ENCODE results near the gene TRIM71.

TRIM71 gene

DNA sequence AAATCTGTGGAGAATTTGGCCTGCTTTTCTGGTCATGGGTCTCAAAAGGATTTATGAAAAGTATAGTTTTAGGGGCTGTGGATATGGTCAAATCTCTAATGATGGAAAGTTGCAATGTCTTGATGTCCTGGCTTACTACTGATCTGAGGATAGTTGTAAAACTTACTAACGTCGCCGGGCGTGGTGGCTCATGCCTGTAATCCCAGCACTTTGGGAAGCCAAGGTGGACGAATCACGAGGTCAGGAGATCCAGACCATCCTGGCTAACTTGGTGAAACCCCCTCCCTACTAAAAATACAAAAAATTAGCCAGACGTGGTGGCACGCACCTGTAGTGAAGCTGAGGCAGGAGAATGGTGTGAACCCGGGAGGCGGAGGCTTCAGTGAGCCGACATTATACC lies 19.6 kb downstream of the TRIM71 start:
- no peaks in the 10 kb centered on the region for H3K9me3 ChIP-seq (ENCODE audit: control insufficient read depth, insufficient read depth, low read length)
- H3K79me2 ChIP-seq (ENCODE audit: control insufficient read depth, low read length): no peaks in the 10 kb centered on the region
- H4K20me1 ChIP-seq (ENCODE audit: control insufficient read depth, insufficient read depth, low read depth, low read length): no peaks in the 10 kb centered on the region
- H3K4me3 ChIP-seq (ENCODE audit: low read length): no peak overlapping the region
- H3K4me1 ChIP-seq (ENCODE audit: control insufficient read depth, low read length): no peaks in the 10 kb centered on the region; the same call in 1 of the 2 replicates
- H3K36me3 ChIP-seq (ENCODE audit: control insufficient read depth, low read length): no peaks in the 10 kb centered on the region
- H3K27ac ChIP-seq (ENCODE audit: low read depth, low read length): no peak overlapping the region
- H3K27me3 ChIP-seq (ENCODE audit: control insufficient read depth, low read length): peaks cover 3% of the 10 kb centered on the region; the same call in 1 of the 2 replicates
- no peaks in the 10 kb centered on the region for H3F3A ChIP-seq (ENCODE audit: control insufficient read depth, insufficient read depth)
- H3K9me2 ChIP-seq (replicated peaks; ENCODE audit: control insufficient read depth, low read length): no peaks in the 10 kb centered on the region
- H3K4me2 ChIP-seq (ENCODE audit: low read length): no peak overlapping the region
- no peak for TF ChIP-seq EZH2phosphoT487 (IDR thresholded peaks at IDR 0.05; ENCODE audit: borderline replicate concordance, low read length)
- no peak for TF ChIP-seq CTCF (IDR thresholded peaks at IDR 0.05; ENCODE audit: low read depth, low read length, poor library complexity, severe bottlenecking)

- H3K27ac ChIP-seq (ENCODE audit: low read depth, low read length): no peak overlapping the region
- no peaks in the 10 kb centered on the region for H3K9me2 ChIP-seq (replicated peaks; ENCODE audit: control insufficient read depth, low read length)
- H3F3A ChIP-seq (ENCODE audit: control insufficient read depth, insufficient read depth): no peaks in the 10 kb centered on the region
- H3K4me3 ChIP-seq (ENCODE audit: low read length): no peak overlapping the region
- H3K36me3 ChIP-seq (ENCODE audit: control insufficient read depth, low read length): no peaks in the 10 kb centered on the region
- no peaks in the 10 kb centered on the region for H4K20me1 ChIP-seq (ENCODE audit: control insufficient read depth, insufficient read depth, low read depth, low read length)
- H3K4me1 ChIP-seq (ENCODE audit: control insufficient read depth, low read length): peaks cover 4% of the 10 kb centered on the region
- no peaks in the 10 kb centered on the region for H3K9me3 ChIP-seq (ENCODE audit: control insufficient read depth, insufficient read depth, low read length)
- no peak overlapping the region for H3K4me2 ChIP-seq (ENCODE audit: low read length)
- peaks cover 3% of the 10 kb centered on the region; the same call in 1 of the 2 replicates for H3K27me3 ChIP-seq (ENCODE audit: control insufficient read depth, low read length)
- TF ChIP-seq CTCF (IDR thresholded peaks at IDR 0.05; ENCODE audit: low read depth, low read length, poor library complexity, severe bottlenecking) (no peak), EZH2phosphoT487 (IDR thresholded peaks at IDR 0.05; ENCODE audit: borderline replicate concordance, low read length) (no peak)
- no peaks in the 10 kb centered on the region for H3K79me2 ChIP-seq (ENCODE audit: control insufficient read depth, low read length)
Measured at GRCh38 chr3:32837789-32838188, 20.0 kb downstream of the TRIM71 start.

GRCh38 chr3:32839714-32840085 lies 21.9 kb downstream of the TRIM71 start:
- H3K4me2 ChIP-seq (ENCODE audit: low read length): no peak overlapping the region
- H3K27ac ChIP-seq (ENCODE audit: low read depth, low read length): no peak overlapping the region

More at GRCh38 chr3:32839714-32840085, 21.9 kb downstream of the TRIM71 start:
- Histone ChIP-seq H3K9me2 (replicated peaks; ENCODE audit: control insufficient read depth, low read length) (no peaks in the 10 kb centered on the region), H3F3A (ENCODE audit: control insufficient read depth, insufficient read depth) (no peaks in the 10 kb centered on the region), H3K36me3 (ENCODE audit: control insufficient read depth, low read length) (no peaks in the 10 kb centered on the region), H3K79me2 (ENCODE audit: control insufficient read depth, low read length) (no peaks in the 10 kb centered on the region), H3K27me3 (ENCODE audit: control insufficient read depth, low read length) (peaks cover 3% of the 10 kb centered on the region; the same call in 1 of the 2 replicates), H3K9me3 (ENCODE audit: control insufficient read depth, insufficient read depth, low read length) (no peaks in the 10 kb centered on the region), H4K20me1 (ENCODE audit: control insufficient read depth, insufficient read depth, low read depth, low read length) (no peaks in the 10 kb centered on the region), H3K4me1 (ENCODE audit: control insufficient read depth, low read length) (peaks cover 7% of the 10 kb centered on the region), H3K4me3 (ENCODE audit: low read length) (no peak overlapping the region)
- TF ChIP-seq CTCF (IDR thresholded peaks at IDR 0.05; ENCODE audit: low read depth, low read length, poor library complexity, severe bottlenecking) (no peak), EZH2phosphoT487 (IDR thresholded peaks at IDR 0.05; ENCODE audit: borderline replicate concordance, low read length) (no peak)
